ENCODE results near the gene PRXL2B.
"Not testable (repeated sequence)": the region's sequence is repeated elsewhere in the genome, so short reads cannot be mapped to it uniquely, and the experiment has no call there.

The PRXL2B gene

GRCh38 chr1:2586154-2587070 is at the start of gene PRXL2B:
TSS of gene PRXL2B (plus strand) at chr1:2586777. CDS start at chr1:2586886, 109 bp downstream.
- peak; percentile 99 for DNase-seq (ENCODE audit: low read depth)

- no peak for DNase-seq (ENCODE audit: low read depth)
These were observed 48.8 kb upstream of the PRXL2B start for GRCh38 chr1:2537784-2538115.

GRCh38 chr1:2538376-2538775 is 48.2 kb upstream of the PRXL2B start:
- DNase-seq (ENCODE audit: low read depth) = no peak

- no peak for DNase-seq (ENCODE audit: low read depth)
These were observed 47.7 kb upstream of the PRXL2B start for GRCh38 chr1:2538872-2539271.

GRCh38 chr1:2539312-2539907 is 47.2 kb upstream of the PRXL2B start:
- no peak for DNase-seq (ENCODE audit: low read depth)

GRCh38 chr1:2540816-2541492 is 45.6 kb upstream of the PRXL2B start:
- DNase-seq (ENCODE audit: low read depth) = no peak

- DNase-seq (ENCODE audit: low read depth) = no peak
These were observed 44.8 kb upstream of the PRXL2B start for GRCh38 chr1:2541619-2542245.

GRCh38 chr1:2542246-2542915 is 44.2 kb upstream of the PRXL2B start:
- DNase-seq (ENCODE audit: low read depth) = no peak

- no peak for DNase-seq (ENCODE audit: low read depth)
These were observed 43.0 kb upstream of the PRXL2B start for GRCh38 chr1:2543543-2544092.

- DNase-seq (ENCODE audit: low read depth) = peak; percentile 44
These were observed 42.3 kb upstream of the PRXL2B start for GRCh38 chr1:2544093-2544874.

- DNase-seq (ENCODE audit: low read depth) = peak; percentile 42
These were observed 41.5 kb upstream of the PRXL2B start for GRCh38 chr1:2544875-2545640.

GRCh38 chr1:2545754-2546514 is 40.6 kb upstream of the PRXL2B start:
- DNase-seq (ENCODE audit: low read depth) = peak; percentile 68

- peak; percentile 63 for DNase-seq (ENCODE audit: low read depth)
These were observed 39.9 kb upstream of the PRXL2B start for GRCh38 chr1:2546515-2547209.

GRCh38 chr1:2547210-2548067 is 39.1 kb upstream of the PRXL2B start:
- no peak for DNase-seq (ENCODE audit: low read depth)

- DNase-seq (ENCODE audit: low read depth) = peak; percentile 59
These were observed 38.4 kb upstream of the PRXL2B start for GRCh38 chr1:2548068-2548589.

- not testable (repeated sequence) for DNase-seq (ENCODE audit: low read depth)
These were observed 37.1 kb upstream of the PRXL2B start for GRCh38 chr1:2549367-2550029.
